GM12864 (cell line): ENCODE measurements around the gene ATG13.

Experiments used
- DNase-seq: peaks from one replicate; pipeline ENCODE4 v3.0.0-alpha.2; 2011; ENCODE audit warnings: low read depth
- H3K4me3 ChIP-seq: 2 replicates; pipeline ENCODE4 v1.5.1; 2011; ENCODE audit warnings: mild to moderate bottlenecking, low read depth, low read length, control low read depth
- CTCF ChIP-seq: IDR thresholded peaks from 2 replicates; pipeline ENCODE4 v1.5.1; 2011; ENCODE audit warnings: low read depth, mild to moderate bottlenecking, moderate library complexity, low read length, control low read depth, inconsistent platforms; ENCODE audit errors: missing control alignments

Gene ATG13

GRCh38 chr11:46633291-46634217 is 16.2 kb downstream of the ATG13 start:
- TF ChIP-seq CTCF, result no peak
- no peak for DNase-seq
- no peak overlapping the region for H3K4me3 ChIP-seq

DNA sequence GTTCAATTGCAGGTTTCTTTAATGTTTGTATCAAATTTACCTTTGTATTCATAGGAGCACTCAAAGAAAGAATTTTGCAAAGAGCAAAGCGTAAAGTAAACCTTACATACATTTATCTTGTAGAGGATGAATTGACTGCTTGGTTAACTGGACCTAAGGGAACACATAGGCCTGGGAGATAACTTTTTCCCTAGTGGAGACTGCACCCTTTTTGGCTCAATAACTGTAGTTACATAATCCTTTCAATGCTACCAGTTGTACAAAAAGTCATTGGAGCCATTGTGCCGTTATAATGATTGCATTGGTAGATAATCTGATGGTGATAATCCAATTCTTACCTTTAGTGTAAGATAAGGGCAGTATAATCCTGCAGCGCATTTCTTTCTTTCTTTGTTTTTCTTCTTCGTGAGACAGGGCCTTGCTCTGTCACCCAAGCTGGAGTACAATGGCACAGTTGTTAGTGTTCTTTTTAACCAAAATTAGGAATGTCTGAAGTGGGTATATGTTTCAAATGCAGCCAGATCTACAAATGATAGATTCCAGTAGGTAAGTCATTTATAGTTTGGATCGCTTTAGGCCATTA is 18.3 kb downstream of the ATG13 start:
- TF ChIP-seq CTCF, result no peak
- DNase-seq, result no peak

GRCh38 chr11:46637546-46637945 is 20.2 kb downstream of the ATG13 start:
- H3K4me3 ChIP-seq, result no peak overlapping the region
- DNase-seq, result no peak
- no peak for TF ChIP-seq CTCF

More for the DNA sequence above, 18.3 kb downstream of the ATG13 start:
- H3K4me3 ChIP-seq, result no peak overlapping the region

- DNase-seq, result no peak
- no peak for TF ChIP-seq CTCF
- no peak overlapping the region for H3K4me3 ChIP-seq
These were observed 22.0 kb downstream of the ATG13 start for GRCh38 chr11:46639197-46639839.

DNA sequence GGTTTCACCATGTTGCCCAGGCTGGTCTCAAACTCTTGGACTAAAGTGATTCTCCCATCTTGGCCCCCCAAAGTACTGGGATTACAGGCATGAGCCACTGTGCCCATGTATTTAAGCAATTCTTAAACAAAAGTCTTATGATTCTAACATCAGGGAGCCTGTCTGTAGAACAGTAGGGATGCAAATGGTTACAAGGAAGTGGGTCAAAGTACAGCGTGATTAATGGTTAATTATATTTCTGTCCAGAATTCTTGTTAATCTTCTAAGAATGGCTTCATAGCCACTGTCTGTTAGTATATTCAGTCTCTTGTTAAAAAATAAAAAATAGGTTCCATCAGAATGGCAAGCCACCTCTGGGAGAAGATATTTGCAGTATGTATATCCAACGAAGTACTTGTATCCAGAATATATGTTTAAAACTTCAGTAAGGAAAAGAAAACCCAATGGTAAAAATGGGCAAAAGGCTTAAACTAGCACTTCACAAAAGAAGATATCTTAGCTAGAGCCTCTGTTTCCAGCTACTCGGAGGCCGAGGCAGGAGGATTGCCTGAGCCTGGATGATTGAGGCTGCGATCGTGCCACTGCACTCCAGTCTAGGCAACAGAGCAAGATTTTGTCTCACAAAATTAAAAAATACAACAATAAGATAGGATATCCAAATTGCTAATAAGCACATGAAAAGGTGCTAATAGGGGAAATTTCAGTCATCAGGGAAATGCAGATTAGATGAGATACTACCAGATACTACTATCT is 22.9 kb downstream of the ATG13 start:
- no peak overlapping the region for H3K4me3 ChIP-seq
- DNase-seq, result no peak
- TF ChIP-seq CTCF, result no peak

GRCh38 chr11:46641639-46642038 is 24.3 kb downstream of the ATG13 start:
- H3K4me3 ChIP-seq, result no peak overlapping the region
- no peak for DNase-seq
- no peak for TF ChIP-seq CTCF
